Measurements from ENCODE around the gene DENND5B. TPM values are rescaled to one million over a fixed set of nuclear protein-coding genes. Genes with fewer than 3 reads are reported as not detected.
A peak's percentile ranks its signal among the peaks of the same experiment; 100 is the strongest.

Gene DENND5B
- total and polyA plus RNA-seq, 10 of the 15 experiments (the other 5 are each of a cell fraction or from before 2014, with no cell fraction given): 0.39 to 32.5 (median 20.6) TPM

- no peak for TF ChIP-seq NKRF (conservative IDR thresholded peaks at IDR 0.05)
- peak; percentile 16 for TF ChIP-seq SKIL (IDR thresholded peaks at IDR 0.05; ENCODE audit: low read depth, poor library complexity, severe bottlenecking)
- no peak for TF ChIP-seq JUND (IDR thresholded peaks at IDR 0.05; ENCODE audit: low read depth, low read length)
- TF ChIP-seq NBN (IDR thresholded peaks at IDR 0.05): peak; percentile 79
- peak; percentile 80 for TF ChIP-seq FOXK2 (IDR thresholded peaks at IDR 0.05)
- peak; percentile 77 for TF ChIP-seq RUNX3 (IDR thresholded peaks at IDR 0.05; ENCODE audit: low read length)
- TF ChIP-seq LARP7 (IDR thresholded peaks at IDR 0.05): peak; percentile 24; the same call in 1 of the 2 replicates
- no peak for TF ChIP-seq BMI1 (IDR thresholded peaks at IDR 0.05; ENCODE audit: borderline replicate concordance)
- peak; percentile 70; the same call in 1 of the 2 replicates for TF ChIP-seq HDGF (IDR thresholded peaks at IDR 0.05)
- peak; percentile 60; the same call in 1 of the 2 replicates for TF ChIP-seq POLR2A (IDR thresholded peaks at IDR 0.05; ENCODE audit: low read depth, low read length)
- peak; percentile 50 for TF ChIP-seq E4F1 (IDR thresholded peaks at IDR 0.05; ENCODE audit: borderline replicate concordance, partially characterized antibody)
- TF ChIP-seq RFX5 (IDR thresholded peaks at IDR 0.05; ENCODE audit: low read depth, low read length): peak; percentile 20; the same call in 1 of the 2 replicates
- TF ChIP-seq JUNB (IDR thresholded peaks at IDR 0.05): no peak
- TF ChIP-seq ZNF384 (IDR thresholded peaks at IDR 0.05; ENCODE audit: borderline replicate concordance, low read depth, low read length): peak; percentile 11; the same call in 1 of the 2 replicates
- peak; percentile 36; the same call in 1 of the 2 replicates for TF ChIP-seq MAX (IDR thresholded peaks at IDR 0.05; ENCODE audit: low read depth, low read length)
- TF ChIP-seq CUX1 (IDR thresholded peaks at IDR 0.05; ENCODE audit: insufficient replicate concordance, low read depth, low read length): no peak
- TF ChIP-seq IKZF2 (IDR thresholded peaks at IDR 0.05): peak; percentile 60 to 65; a peak in 2 of 4 replicates
- 0 out of 2 replicates have a peak, but pooled peaks have one; percentile 14 for TF ChIP-seq CBFB (IDR thresholded peaks at IDR 0.05; ENCODE audit: low read depth)
- TF ChIP-seq RAD21 (IDR thresholded peaks at IDR 0.05; ENCODE audit: insufficient read depth, low read depth, low read length): peak; percentile 49
These were observed 228.0 kb downstream of the DENND5B start (continued) for GRCh38 chr12:31362759-31363415.

Data from GM12878 (cell line).